Fibroblast of gingiva (primary cell): ENCODE data around the gene SNX3.

Experiments
- DNase-seq: peaks from one replicate; pipeline ENCODE4 v3.0.0-alpha.2; 2011; ENCODE audit warnings: low read depth

SNX3 gene

DNA sequence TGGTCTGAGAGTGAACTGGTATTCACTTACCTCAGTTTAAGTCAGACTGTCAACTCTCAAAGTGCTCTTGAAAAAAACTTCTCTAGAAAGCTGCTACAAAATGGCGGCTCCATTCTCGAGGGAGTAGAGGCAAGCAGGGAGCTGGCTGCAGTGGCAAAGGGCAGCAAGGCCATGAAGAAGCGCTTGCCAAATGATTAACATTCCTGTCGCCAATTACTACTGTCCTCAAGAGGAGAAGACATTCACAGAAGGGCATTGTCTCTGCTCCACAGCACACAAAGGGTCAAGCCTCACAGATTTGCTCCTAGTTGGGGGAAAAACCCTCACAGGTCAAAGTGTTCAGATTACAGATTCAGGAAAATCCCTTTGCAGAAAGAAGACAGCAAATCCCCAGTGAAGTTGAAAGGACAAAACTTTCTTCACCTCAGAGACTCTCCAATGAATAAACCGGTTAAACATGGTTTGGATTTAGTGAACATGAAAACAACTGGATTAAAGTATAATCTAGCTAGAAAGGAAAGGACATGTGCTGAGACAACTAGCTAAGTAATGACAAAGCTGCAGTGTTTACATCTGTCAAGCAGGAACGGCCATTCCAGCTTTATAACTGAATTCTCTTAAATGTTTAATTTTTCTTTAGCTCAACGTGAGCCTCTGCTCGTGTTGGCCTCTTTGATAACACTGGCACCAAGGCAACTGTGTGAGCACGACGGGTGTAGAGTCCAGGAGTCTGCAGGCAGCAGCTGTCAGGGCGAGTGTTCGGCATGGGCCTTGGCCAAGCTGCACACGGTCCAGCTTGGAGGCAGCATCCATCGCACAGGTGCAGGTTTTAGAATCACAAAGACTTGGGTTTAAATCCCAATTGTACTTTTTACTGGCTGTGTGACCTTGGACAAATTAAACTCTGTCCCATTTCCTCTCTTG is 57.4 kb downstream of the SNX3 start:
- DNase-seq = no peak

DNA sequence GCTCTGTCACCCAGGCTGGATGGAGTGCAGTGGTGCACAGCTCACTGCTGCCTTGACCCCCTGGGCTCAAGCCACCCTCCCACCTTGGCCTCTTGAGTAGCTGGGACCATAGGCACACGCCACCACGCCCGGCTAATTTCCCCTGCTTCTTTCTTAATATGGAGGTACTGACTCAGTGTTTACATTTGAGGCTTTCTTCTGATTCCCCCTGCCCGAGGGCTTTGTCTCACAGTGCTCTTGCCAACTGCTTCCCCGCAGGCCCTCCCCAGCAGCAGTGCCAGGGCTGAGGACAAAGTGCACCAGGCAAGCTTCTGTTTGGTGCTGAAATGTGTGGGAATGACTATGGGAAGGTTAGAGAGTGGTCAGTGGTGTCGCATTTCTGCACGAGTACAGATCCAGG is 60.2 kb downstream of the SNX3 start:
- DNase-seq = peak; percentile 63

DNA sequence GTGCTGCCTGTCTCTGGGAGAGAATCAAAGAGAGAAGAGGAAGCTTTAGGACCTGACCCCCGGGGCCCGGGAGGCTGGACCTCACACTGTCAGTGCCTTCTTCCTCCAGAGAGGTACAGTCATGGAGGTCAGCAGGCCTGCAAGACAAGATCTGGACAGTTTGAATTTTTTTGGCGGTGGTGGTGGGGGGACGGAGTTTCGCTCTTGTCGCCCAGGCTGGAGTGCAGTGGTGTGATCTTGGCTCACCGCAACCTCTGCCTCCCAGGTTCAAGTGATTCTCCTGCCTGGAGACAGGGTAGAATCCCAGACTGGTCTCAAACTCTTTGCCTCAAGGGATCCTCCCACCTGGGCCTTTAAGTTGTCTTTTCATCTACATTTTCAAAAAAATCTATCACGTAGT is 60.7 kb downstream of the SNX3 start:
- DNase-seq = no peak

DNA sequence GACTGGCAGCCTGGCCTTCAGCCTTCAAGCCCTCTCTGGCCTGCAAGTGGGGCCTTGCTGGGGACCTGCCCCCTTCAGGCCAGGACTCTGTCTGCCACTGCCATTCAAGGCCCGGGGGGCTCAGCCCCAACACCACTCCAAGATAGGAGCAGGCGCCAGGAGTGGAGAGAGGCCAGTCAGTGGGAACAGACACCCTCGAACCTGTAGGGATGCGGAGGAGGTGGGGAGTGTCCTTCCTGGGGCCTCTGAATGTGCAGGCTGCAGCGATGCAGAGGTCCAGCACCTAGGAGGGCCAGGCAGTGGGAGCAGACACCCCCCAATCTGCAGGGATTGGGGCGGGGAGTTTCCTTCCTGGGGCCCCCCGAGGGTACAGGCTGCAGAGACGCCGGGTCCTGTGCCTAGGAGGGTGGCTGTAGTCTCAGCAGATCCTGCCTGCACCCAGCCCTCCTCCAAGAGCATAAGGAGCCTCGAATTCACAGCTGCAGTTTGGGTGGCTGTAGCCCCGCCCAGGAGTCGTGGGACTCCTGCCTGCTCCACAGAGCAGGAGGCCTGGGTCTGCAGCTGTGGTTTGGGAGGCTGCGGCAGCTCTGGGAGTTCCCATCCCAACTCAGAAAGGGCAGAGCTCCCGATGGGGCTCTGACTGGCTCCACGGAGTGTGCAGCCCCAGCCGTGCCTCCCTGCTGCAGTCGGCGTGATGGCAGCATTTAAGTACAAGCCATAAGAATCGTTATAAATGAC is 61.9 kb downstream of the SNX3 start:
- no peak for DNase-seq

DNA sequence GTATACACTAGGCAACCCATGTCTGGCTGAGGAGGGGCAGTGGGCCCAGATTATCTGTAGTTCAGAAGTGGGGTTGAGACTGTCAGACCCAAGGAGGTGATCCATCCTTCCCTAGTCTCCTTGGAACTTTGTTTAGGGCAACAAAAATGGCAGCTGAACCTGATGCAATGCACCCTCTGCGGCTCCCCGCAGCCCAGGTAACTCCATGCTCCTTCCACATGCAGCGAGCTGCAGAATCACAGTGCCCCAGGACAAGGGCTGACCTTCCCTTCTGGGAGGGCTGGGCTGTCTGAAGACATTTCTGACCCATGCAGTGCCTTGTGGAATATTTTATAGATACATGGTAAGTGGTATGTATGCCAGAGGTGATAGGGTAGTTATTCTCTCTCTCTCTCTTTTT is 65.6 kb downstream of the SNX3 start:
- DNase-seq = no peak

DNA sequence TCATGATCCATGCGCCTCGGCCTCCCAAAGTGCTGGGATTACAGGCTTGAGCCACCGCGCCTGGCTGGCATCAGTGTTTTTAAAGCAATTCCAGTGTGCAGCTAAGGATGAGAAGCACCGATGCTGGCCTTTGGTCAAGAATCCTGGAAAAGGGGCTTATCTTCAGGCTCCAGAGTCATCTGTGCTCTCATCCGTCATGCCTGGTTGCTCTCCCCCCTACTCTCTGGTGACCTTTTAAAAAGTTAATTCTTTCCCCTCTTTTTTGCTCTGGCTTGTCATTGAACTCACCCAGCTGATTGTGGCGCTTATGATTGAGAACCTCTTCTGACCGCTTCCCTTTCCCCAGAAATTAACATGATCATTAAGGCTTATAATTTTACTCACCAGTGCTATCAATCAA is 66.3 kb downstream of the SNX3 start:
- DNase-seq = no peak

DNA sequence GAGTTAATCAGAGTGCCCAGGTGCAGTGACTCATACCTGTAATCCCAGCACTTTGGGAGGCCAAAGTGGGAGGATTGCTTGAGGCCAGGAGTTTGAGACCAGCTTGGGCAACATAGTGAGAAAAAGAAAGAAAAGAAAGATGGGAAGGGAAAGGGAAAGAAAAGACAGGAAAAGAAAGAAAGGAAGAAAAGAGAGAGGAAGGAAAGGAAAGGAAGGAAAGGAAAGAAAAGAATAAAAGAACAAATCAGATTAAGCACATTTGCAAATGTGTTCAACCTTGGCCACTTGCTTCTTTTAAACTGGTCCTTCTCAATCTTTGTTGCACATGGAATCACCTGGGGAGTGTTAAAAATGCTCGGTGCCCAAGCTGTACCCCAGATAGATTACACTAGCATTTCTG is 67.0 kb downstream of the SNX3 start:
- DNase-seq = no peak

DNA sequence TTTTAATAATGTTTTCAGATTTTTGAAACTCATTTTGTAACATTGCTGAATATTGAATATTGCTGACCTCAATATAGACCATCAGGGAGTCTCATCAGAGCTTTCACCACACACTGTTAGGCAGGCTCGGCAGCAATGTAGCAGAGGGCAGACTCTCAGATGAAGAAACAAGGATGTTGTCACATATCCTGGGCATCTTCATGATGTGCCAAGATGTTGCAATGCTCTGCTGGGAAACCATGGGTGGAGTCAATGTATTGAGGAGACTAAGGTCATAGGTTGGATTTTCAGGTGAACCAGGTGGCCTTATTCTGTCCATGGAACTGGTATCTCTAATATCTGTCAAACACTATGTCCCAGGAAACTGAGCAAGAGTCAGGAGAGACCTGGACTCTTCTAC is 67.7 kb downstream of the SNX3 start:
- no peak for DNase-seq

DNA sequence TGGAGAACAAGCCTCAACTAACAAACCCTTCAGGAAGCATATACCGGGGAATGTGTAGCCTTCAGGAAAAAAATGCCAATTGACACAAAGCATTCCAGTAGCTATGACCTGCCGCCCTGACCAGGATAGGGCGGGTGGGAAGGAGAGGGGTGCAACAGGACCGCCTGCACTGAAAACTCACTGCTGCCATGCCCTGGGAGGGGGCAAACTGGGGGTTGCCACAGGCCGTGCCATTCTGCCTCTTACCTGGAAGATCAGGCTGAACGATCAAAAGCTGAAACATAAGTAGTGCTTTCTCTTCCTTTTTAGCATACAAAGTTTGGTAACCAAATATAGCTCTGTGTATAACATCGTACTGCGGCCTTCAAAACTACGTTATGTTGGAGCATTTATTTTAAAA is 73.3 kb downstream of the SNX3 start:
- DNase-seq = no peak

DNA sequence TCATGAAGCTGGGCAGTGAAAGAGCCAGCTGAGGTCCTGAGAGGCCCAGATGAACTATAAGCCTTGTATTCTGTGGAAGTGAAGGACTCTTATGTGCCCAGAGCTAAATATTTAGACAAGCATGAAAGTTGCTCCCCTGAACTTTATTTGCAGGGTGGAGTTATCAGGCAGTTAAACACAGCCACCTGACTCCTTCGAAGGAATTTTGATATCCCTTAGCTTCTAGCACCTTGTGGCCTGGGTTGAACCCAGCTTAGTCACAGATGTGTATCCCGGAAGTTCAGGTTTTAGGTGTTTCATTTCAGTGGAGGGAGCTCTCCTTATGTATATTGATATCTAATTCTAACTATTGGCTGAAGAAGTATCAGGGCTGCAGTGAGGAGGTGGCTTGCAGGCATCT is 74.6 kb downstream of the SNX3 start:
- no peak for DNase-seq

DNA sequence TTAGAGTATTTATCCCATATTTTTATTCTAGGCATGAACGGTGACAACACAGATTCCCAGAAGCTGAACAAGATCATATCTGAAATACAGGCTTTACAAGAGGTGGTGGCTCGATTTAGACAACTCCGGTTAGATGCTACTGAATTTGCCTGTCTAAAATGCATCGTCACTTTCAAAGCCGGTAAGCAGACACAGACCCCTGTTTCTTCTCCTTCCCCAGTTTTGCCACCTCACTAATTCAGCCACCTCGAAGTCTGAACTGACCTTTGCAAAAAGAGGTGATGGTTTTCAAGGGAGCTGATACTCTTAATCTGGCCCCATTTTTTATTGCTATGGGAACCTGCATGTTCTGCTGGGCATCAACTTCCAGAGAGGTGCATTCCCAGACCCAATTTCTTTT is 80.1 kb downstream of the SNX3 start:
- no peak for DNase-seq

DNA sequence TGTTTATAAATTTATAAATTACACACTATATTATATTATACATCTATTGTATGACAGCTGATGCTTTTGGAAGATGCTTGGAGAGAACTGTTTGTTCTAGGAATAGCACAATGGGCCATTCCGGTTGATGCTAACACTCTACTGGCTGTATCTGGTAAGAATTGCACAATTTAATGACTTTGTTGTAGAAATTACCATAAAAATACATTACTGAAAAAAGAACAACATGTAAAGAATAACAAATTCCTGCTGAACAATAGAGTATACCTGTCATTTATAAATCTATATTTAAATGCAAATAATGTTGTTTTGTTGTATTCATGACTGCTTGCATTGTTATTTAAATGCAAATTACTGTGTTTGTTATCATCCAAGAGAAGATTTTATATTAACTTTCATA is 80.6 kb downstream of the SNX3 start:
- no peak for DNase-seq

DNA sequence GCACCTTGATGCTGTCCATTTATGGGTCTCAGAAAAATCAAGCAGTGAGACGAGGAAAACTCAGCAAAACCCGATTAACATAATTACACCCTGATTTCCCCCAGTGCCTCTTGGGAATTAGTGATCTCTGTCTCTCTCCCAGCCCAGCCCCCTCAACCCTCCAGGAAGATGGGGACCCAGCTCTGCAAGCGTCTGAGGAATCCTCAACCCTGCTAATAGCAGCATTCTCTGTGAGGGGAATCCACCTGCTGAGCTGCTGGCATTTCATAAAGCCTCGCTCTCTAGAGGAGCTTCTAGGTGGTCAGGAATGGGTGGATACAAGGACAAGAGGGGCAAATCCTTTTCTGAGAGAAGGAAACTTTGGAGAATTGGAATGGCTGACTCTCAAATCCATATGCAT is 81.1 kb downstream of the SNX3 start:
- no peak for DNase-seq

DNA sequence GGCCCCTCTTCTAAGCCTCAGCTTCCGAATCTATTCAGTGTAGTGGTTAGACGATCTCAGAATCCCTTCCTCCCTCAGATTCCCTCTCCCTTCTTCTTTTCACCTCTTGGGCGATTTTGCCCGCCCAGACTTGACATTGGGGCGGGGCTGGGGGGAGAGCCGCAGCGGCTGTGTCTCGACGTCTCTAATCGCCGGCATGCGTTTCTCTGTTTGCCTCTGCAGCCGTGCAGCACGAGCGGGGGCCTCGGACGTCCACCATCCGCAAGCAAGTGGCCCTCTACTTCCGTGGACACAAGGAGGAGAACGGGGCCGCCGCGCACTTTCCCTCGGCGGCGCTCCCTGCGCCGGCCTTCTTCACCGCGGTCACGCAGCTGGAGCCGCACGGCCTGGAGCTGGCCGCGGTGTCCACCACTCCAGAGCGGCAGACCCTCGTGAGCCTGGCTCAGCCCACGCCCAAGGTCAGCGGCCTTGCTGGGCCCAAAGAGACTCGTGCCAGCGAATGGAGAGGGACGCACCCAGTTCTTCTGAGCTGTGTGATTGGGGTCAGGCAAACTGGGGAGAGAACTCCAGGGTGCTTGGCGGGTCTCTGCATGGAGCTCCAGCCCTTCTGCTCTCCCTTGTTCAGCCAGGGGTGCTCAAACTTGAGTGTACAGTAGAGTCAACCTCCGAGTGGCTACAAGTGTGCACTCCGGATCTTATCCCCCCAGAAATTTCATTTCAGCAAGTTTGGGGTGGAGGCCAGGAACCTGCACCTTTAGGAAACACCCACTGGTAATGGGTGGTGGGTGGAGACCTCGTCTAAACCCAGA is 84.4 kb downstream of the SNX3 start:
- DNase-seq = no peak

DNA sequence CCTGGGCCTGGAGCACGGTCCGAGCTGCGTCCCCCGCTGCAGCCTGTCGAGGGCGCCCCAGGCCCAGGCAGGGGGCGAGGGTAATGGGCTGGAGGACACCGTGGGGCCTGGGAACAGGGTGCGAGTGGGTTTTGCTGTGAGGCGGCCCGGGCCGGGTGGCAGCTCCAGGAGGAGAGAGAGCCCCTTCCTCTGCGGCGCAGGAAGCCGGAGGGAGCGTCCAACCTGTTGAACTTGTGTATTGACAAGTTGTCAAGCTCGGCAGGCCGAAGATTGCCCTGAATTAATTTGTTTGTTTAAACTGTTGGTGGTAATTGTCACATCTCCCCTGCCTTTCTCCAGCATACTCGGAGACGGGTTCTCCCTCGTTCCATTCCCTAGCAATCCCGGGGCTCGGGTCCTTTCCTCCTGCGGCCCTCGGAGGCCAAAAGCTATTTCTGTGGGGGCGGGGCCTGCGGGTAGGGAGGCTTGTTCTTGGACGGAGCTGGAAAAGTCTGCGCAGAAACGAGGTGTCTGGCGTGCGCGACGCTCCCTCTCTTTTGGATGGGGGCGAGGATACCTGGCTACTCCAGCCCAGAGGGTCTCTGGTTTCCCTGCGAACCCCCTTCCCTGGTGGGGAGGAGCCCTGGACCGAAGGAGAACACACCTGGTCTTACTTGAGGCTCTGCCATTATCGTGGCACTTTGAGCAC is 85.1 kb downstream of the SNX3 start:
- DNase-seq = no peak

DNA sequence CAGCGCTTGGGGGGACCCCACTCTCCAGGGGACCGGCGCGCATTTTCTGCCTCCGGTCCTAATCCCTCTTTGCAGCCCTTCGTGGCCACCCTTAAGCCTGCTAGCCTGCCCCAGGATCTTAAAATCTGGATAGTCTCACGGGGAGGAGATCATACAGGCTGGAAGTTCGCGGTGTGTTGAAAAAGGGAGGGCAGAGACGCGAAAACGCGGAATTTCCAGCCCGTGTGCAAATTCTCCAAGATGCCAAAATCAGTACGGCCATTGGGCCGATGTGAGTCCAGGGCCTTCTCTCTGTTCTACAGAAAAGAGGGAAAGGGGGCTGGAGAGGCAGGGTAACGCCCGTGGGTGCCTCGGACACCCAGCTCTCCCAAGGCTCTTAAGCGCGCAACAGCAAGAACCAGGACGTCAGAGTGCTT is 85.7 kb downstream of the SNX3 start:
- DNase-seq = no peak

DNA sequence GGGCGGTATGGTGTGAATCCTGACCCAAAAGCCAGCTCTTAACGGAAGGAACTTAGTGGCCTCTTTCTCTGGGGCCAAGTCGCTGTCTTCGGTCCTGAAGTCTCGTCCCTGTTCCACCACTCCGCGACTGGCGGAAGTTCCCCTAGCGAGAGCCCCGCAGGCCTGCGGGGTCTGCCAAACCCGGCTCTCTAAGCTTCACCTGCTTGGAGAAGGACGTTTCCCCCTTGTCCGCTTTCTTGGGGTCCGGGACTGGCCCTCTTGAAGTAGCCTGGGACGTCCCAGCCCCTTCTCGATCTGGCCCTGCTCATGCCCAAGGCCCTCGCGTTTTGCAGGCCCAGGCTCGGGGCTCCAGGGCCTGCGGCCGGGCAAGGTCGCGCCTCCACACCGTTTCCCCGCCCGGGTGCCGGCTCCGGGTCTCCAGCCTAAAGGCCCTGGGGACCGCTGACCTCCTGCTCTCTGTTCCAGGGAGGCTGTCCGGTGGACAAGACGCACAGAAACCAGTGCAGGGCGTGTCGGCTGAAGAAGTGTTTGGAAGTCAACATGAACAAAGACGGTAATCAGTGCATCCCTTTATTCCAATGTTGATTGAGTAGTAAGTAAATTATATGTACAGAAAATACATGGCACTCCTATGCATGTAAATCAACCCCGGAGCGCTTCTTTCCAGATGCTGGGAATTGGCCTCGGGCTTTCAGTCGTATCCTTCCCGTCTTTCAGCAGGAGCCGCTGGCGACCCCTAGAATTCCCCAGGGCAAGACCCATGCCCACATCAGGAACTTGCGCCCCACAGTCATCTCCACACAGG is 86.3 kb downstream of the SNX3 start:
- no peak for DNase-seq

DNA sequence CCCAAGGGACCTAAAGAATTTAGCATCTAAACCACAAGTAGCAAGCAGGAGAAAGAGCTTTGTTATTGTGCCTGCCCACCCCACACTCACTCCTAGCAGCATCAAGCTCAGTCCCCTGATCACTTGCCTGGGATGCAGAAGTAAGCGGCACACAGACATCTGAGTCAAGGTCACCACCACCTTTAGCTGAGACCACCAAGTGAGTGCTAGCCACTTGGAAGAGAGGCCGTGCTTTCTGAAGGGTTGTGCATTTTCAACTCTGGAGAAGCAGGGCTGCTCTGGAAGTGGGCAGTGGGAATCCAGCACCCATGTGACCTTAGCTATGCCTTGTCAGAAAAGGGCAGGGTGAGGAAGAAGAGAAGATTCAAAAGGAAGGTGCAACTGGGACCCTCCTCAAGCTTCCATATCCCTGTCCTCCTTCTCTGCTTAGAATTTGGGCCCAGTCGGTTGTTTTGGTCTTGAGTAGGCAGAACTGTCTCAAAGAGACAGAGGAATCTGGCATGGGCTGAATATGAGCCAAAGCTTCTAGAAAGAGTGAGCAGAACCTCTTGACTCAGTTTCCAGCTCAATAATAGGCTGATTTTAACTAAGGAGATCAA is 88.8 kb downstream of the SNX3 start:
- no peak for DNase-seq

DNA sequence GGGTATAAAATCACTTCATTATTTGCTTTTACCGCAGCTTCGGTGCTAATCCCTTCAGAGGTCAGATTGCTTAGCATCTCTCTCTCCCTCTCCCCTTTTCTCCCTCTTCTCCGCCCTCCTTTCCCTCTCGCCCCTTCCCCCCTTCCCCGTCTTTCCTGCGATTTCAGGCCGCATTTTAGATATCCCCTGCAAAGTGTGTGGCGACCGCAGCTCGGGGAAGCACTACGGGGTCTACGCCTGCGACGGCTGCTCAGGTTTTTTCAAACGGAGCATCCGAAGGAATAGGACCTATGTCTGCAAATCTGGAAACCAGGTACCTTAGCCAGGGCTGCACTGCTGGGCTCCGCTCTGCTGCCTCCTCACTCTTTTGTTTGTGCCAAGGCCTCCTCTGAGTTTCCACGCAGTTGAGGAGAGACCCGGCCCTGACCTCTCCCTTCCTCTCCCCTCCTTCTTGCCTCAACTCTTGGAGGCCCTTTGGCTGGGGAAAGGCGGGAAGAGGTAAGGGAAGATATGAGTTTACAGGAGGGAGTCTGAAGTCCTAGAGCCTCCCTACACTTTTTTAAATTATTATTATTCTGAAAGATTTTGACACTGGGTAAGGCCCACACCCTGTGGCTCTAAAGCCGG is 89.4 kb downstream of the SNX3 start:
- DNase-seq = no peak
